ENCODE data around the gene KIF16B.

KIF16B gene

DNA sequence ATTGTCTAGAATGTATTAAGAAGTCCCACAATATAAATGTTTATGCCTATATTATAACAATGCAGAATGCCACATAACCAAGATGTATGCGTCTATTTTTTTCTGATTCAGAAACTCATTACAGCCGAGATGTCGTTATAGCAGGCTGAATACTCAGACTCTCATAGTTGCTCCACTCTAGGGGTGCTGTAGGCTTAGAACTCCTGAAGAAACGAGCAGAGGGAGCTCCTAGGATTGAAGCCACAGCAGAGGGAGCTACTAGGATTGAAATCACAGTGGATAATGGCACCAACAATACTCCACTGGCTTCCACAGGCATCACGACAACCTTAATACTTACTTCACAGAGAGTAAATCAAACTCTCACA is 208.9 kb downstream of the KIF16B start:
- DNase-seq (ENCODE audit: insufficient read length, low spot score) (no peak), FAIRE-seq (no peak)
- TF ChIP-seq, protein P1, sequence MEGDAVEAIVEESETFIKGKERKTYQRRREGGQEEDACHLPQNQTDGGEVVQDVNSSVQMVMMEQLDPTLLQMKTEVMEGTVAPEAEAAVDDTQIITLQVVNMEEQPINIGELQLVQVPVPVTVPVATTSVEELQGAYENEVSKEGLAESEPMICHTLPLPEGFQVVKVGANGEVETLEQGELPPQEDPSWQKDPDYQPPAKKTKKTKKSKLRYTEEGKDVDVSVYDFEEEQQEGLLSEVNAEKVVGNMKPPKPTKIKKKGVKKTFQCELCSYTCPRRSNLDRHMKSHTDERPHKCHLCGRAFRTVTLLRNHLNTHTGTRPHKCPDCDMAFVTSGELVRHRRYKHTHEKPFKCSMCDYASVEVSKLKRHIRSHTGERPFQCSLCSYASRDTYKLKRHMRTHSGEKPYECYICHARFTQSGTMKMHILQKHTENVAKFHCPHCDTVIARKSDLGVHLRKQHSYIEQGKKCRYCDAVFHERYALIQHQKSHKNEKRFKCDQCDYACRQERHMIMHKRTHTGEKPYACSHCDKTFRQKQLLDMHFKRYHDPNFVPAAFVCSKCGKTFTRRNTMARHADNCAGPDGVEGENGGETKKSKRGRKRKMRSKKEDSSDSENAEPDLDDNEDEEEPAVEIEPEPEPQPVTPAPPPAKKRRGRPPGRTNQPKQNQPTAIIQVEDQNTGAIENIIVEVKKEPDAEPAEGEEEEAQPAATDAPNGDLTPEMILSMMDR (IDR thresholded peaks at IDR 0.05; ENCODE audit: insufficient read depth, missing control alignments) = no peak

DNA sequence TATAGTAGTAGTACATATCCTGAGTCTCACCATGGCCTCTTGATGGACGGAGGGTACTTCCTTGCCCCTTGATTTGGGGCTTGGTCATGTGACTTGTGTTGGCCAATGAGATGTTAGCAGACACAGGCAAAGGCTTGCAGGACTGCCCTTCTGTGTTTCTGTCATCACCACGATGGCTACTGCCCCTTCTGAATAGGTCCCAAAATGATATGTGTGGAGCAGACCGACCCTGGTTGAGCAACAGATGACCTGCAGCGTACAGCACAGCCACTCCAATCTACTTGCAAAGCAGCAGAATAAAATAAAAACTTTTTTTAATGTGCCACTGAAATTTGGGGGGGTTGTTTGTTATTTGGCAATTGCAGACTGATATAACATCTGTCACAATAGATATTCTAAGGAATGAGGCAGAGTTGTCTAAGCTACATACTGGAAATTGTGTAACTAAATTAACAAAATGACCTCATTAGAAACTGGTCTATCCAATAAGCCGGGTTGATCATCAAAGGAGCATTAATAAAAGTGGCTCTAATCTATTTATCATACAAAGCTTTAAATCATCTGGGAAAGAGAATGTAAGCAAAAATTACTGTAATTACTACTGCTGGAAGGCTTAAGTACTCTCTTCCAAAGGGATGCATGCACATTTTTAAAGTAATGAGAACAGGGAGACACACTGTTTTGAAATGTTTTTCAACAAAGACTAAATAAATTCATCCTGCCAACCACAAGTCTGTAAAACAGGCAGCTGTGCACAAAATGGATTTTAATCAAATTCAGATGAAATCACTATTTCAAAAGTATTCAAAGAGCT is 209.5 kb downstream of the KIF16B start:
- TF ChIP-seq, protein P1 (IDR thresholded peaks at IDR 0.05; ENCODE audit: insufficient read depth, missing control alignments) = no peak
- FAIRE-seq = no peak
- no peak for DNase-seq (ENCODE audit: insufficient read length, low spot score)

DNA sequence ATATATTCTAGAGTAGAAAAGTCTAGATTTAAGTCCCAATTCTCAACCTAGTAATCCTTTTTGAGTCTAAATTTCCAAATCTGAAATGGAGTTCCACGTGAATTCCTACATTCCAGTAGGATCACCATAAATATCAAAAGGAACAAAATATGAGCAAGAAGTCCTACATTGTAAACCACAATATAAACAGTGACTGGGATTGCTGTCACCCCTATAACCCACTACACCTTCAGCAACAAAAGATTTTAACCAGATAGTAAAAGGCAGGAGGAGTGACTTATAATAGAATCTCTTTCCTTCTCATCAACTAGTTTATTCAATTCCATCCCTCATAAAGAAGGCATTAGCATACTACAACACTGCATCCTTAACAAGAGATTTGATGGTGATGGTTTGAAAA is 210.6 kb downstream of the KIF16B start:
- FAIRE-seq = no peak
- TF ChIP-seq, protein P1 (IDR thresholded peaks at IDR 0.05; ENCODE audit: insufficient read depth, missing control alignments) = no peak
- DNase-seq (ENCODE audit: insufficient read length, low spot score) = no peak

DNA sequence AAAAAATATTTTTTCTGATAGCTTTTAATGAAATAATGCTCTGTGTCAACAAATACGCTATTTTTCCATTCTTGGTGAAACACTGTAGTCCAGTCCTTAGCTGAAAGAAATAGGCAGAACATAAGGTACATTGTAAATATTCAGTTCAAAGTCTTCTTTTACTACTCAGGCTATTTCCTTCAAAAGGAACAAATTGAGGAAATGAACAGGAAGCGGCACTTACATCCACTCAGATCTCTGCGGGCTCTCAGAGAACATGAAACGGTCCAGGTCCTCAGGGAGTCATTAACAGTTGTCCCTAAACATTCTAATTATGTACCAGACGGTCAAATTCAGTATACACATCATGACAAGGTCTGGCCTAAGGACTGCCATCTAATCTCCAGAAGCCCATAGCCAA is 212.6 kb downstream of the KIF16B start:
- DNase-seq (ENCODE audit: insufficient read length, low spot score) (no peak), FAIRE-seq (no peak)
- TF ChIP-seq, protein P1 (IDR thresholded peaks at IDR 0.05; ENCODE audit: insufficient read depth, missing control alignments) = no peak

DNA sequence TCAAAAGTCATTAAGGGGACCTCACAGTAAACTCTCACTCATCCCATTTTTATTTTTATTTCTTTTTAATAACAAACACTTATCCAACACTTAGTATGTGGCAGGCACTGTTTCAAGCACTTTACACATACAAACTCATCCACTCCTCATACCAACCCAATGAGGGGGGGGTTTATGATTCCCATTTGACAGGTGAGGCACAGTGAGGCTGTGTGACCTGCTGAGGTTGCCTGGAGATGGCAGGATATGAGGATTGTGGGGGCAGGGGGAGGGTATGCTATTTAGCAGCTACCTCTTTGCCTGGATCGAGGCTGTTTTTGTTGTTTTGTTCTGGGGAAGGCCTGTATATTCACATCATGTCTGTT is 219.8 kb downstream of the KIF16B start:
- TF ChIP-seq, protein P1 (IDR thresholded peaks at IDR 0.05; ENCODE audit: insufficient read depth, missing control alignments) = no peak
- no peak for FAIRE-seq
- no peak for DNase-seq (ENCODE audit: insufficient read length, low spot score)

DNA sequence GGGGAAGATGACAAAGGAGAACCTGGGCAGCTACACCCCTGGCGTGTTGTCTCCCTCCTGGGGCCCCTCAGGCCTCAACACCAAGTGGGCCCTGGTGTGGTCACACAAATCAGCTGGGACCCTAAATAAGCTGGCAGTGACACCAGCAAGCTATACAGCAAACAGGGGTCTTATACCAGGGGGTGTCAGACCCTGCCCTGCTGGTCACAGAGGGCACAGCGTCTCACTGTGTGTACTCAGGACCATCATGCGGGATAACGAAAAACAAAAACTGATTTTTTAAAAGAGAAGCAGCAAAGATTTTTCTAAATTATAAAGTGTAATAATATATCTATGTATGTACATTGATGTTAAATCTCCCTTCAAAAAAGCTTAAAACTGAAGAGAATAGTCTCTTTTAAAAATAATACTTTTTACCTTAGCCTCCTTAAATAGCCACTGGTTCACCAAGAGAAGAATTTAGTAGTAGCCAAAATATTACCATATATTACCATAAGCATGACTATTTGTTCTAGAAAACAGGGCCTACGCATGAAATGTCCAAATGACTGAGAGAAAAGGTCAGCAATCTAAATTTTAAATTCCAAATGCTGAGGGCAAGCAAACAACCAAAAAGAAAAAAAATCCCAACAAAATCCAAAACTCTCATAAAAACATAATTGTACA is 220.4 kb downstream of the KIF16B start:
- FAIRE-seq = no peak
- TF ChIP-seq, protein P1 (IDR thresholded peaks at IDR 0.05; ENCODE audit: insufficient read depth, missing control alignments) = no peak
- DNase-seq (ENCODE audit: insufficient read length, low spot score) = no peak

DNA sequence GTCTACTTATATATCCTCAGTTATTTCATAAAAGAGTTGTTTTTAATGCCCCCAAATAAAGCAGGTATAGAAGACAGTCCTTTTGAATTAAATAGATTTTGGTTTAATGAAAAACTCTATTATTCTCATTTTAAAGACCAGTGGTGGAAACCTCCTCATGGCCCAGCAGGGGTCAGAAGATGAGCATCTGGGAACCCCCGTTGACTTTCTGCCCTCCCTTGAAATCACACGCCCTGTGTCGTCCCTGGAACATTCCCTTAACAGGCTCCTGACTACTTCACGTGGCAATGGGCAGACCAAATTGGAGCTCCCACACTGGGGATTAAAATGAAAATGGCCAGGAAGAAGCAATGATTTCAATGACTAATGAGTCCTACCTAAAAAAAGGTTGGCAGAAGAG is 220.9 kb downstream of the KIF16B start:
- DNase-seq (ENCODE audit: insufficient read length, low spot score) (no peak), FAIRE-seq (no peak)
- TF ChIP-seq, protein P1 (IDR thresholded peaks at IDR 0.05; ENCODE audit: insufficient read depth, missing control alignments) = no peak
